ENCODE measurements around the gene C2CD4B.

C2CD4B gene

GRCh38 chr15:62141200-62141599 is 23.9 kb downstream of the C2CD4B start:
- H3K4me1 ChIP-seq (ENCODE audit: insufficient read depth, low read length): 0 out of 2 replicates have a peak, but pooled peaks cover 4% of the 10 kb centered on the region
- H3K36me3 ChIP-seq (ENCODE audit: insufficient read depth, low read length): no peaks in the 10 kb centered on the region
- no peaks in the 10 kb centered on the region for H3K9me3 ChIP-seq (ENCODE audit: control insufficient read depth, insufficient read depth, low read length)
- no peak overlapping the region for H3K9ac ChIP-seq (ENCODE audit: low read depth, low read length)

GRCh38 chr15:62138124-62138523 is 27.0 kb downstream of the C2CD4B start:
- no peaks in the 10 kb centered on the region for H3K36me3 ChIP-seq (ENCODE audit: insufficient read depth, low read length)
- H3K9ac ChIP-seq (ENCODE audit: low read depth, low read length): no peak overlapping the region
- no peaks in the 10 kb centered on the region for H3K9me3 ChIP-seq (ENCODE audit: control insufficient read depth, insufficient read depth, low read length)
- 0 out of 2 replicates have a peak, but pooled peaks cover 4% of the 10 kb centered on the region for H3K4me1 ChIP-seq (ENCODE audit: insufficient read depth, low read length)

GRCh38 chr15:62136911-62137865 is 27.9 kb downstream of the C2CD4B start:
- H3K9me3 ChIP-seq (ENCODE audit: control insufficient read depth, insufficient read depth, low read length): no peaks in the 10 kb centered on the region
- H3K36me3 ChIP-seq (ENCODE audit: insufficient read depth, low read length): no peaks in the 10 kb centered on the region
- H3K9ac ChIP-seq (ENCODE audit: low read depth, low read length): no peak overlapping the region
- no peaks in the 10 kb centered on the region for H3K4me1 ChIP-seq (ENCODE audit: insufficient read depth, low read length)

GRCh38 chr15:62135532-62136134 is 29.5 kb downstream of the C2CD4B start:
- Histone ChIP-seq H3K36me3 (ENCODE audit: insufficient read depth, low read length) (no peaks in the 10 kb centered on the region), H3K9ac (ENCODE audit: low read depth, low read length) (no peak overlapping the region), H3K9me3 (ENCODE audit: control insufficient read depth, insufficient read depth, low read length) (no peaks in the 10 kb centered on the region; the same call in 1 of the 2 replicates), H3K4me1 (ENCODE audit: insufficient read depth, low read length) (no peaks in the 10 kb centered on the region)

GRCh38 chr15:62133141-62133540 is 31.9 kb downstream of the C2CD4B start:
- Histone ChIP-seq H3K9me3 (ENCODE audit: control insufficient read depth, insufficient read depth, low read length) (no peaks in the 10 kb centered on the region; the same call in 1 of the 2 replicates), H3K4me1 (ENCODE audit: insufficient read depth, low read length) (no peaks in the 10 kb centered on the region), H3K9ac (ENCODE audit: low read depth, low read length) (no peak overlapping the region), H3K36me3 (ENCODE audit: insufficient read depth, low read length) (no peaks in the 10 kb centered on the region)

- H3K9ac ChIP-seq (ENCODE audit: low read depth, low read length): no peak overlapping the region
- peaks cover 10% of the 10 kb centered on the region; the same call in 1 of the 2 replicates for H3K4me1 ChIP-seq (ENCODE audit: insufficient read depth, low read length)
- no peaks in the 10 kb centered on the region for H3K36me3 ChIP-seq (ENCODE audit: insufficient read depth, low read length)
- H3K9me3 ChIP-seq (ENCODE audit: control insufficient read depth, insufficient read depth, low read length): no peaks in the 10 kb centered on the region; the same call in 1 of the 2 replicates
Measured at GRCh38 chr15:62128916-62129315, 36.2 kb downstream of the C2CD4B start.

- Histone ChIP-seq H3K9me3 (ENCODE audit: control insufficient read depth, insufficient read depth, low read length) (no peaks in the 10 kb centered on the region; the same call in 1 of the 2 replicates), H3K4me1 (ENCODE audit: insufficient read depth, low read length) (peaks cover 12% of the 10 kb centered on the region; the same call in 1 of the 2 replicates), H3K9ac (ENCODE audit: low read depth, low read length) (no peak overlapping the region), H3K36me3 (ENCODE audit: insufficient read depth, low read length) (no peaks in the 10 kb centered on the region)
Measured at GRCh38 chr15:62126364-62126763, 38.7 kb downstream of the C2CD4B start.

GRCh38 chr15:62125773-62126172 is 39.3 kb downstream of the C2CD4B start:
- peaks cover 12% of the 10 kb centered on the region; the same call in 1 of the 2 replicates for H3K4me1 ChIP-seq (ENCODE audit: insufficient read depth, low read length)
- no peaks in the 10 kb centered on the region for H3K36me3 ChIP-seq (ENCODE audit: insufficient read depth, low read length)
- H3K9ac ChIP-seq (ENCODE audit: low read depth, low read length): no peak overlapping the region
- no peaks in the 10 kb centered on the region for H3K9me3 ChIP-seq (ENCODE audit: control insufficient read depth, insufficient read depth, low read length)

GRCh38 chr15:62124973-62125303 is 40.1 kb downstream of the C2CD4B start:
- Histone ChIP-seq H3K9me3 (ENCODE audit: control insufficient read depth, insufficient read depth, low read length) (no peaks in the 10 kb centered on the region), H3K36me3 (ENCODE audit: insufficient read depth, low read length) (no peaks in the 10 kb centered on the region), H3K4me1 (ENCODE audit: insufficient read depth, low read length) (peaks cover 12% of the 10 kb centered on the region; the same call in 1 of the 2 replicates), H3K9ac (ENCODE audit: low read depth, low read length) (no peak overlapping the region)

GRCh38 chr15:62124176-62124972 is 40.7 kb downstream of the C2CD4B start:
- Histone ChIP-seq H3K9ac (ENCODE audit: low read depth, low read length) (no peak overlapping the region; the same call in 1 of the 2 replicates), H3K36me3 (ENCODE audit: insufficient read depth, low read length) (no peaks in the 10 kb centered on the region), H3K4me1 (ENCODE audit: insufficient read depth, low read length) (peaks cover 12% of the 10 kb centered on the region; the same call in 1 of the 2 replicates)

GRCh38 chr15:62122249-62122648 is 42.8 kb downstream of the C2CD4B start:
- H3K9ac ChIP-seq (ENCODE audit: low read depth, low read length): no peak overlapping the region
- H3K4me1 ChIP-seq (ENCODE audit: insufficient read depth, low read length): peaks cover 19% of the 10 kb centered on the region
- H3K9me3 ChIP-seq (ENCODE audit: control insufficient read depth, insufficient read depth, low read length): no peaks in the 10 kb centered on the region
- H3K36me3 ChIP-seq (ENCODE audit: insufficient read depth, low read length): no peaks in the 10 kb centered on the region

More at GRCh38 chr15:62124176-62124972, 40.7 kb downstream of the C2CD4B start:
- no peaks in the 10 kb centered on the region for H3K9me3 ChIP-seq (ENCODE audit: control insufficient read depth, insufficient read depth, low read length)

GRCh38 chr15:62121273-62122015 is 43.6 kb downstream of the C2CD4B start:
- Histone ChIP-seq H3K9ac (ENCODE audit: low read depth, low read length) (no peak overlapping the region), H3K36me3 (ENCODE audit: insufficient read depth, low read length) (no peaks in the 10 kb centered on the region), H3K4me1 (ENCODE audit: insufficient read depth, low read length) (peaks cover 19% of the 10 kb centered on the region)

GRCh38 chr15:62120776-62121175 is 44.3 kb downstream of the C2CD4B start:
- H3K36me3 ChIP-seq (ENCODE audit: insufficient read depth, low read length): no peaks in the 10 kb centered on the region
- peaks cover 19% of the 10 kb centered on the region for H3K4me1 ChIP-seq (ENCODE audit: insufficient read depth, low read length)
- H3K9ac ChIP-seq (ENCODE audit: low read depth, low read length): no peak overlapping the region
- H3K9me3 ChIP-seq (ENCODE audit: control insufficient read depth, insufficient read depth, low read length): no peaks in the 10 kb centered on the region

More at GRCh38 chr15:62121273-62122015, 43.6 kb downstream of the C2CD4B start:
- H3K9me3 ChIP-seq (ENCODE audit: control insufficient read depth, insufficient read depth, low read length): no peaks in the 10 kb centered on the region
